IMR-90 (cell line): Measurements from ENCODE around the gene ITPKB.

Experiments used
- CEBPB ChIP-seq: IDR thresholded peaks from 2 replicates; pipeline ENCODE4 v1.6.1; 2012; ENCODE audit warnings: low read depth, low read length, improper control_type of control experiment
- MXI1 ChIP-seq: IDR thresholded peaks from 2 replicates; pipeline ENCODE4 v1.6.1; 2012; ENCODE audit warnings: low read depth, mild to moderate bottlenecking, low read length, moderate library complexity, borderline replicate concordance

GRCh38 chr1:226661271-226661670, 77.8 kb downstream of the ITPKB start:
- TF ChIP-seq MXI1 (no peak), CEBPB (no peak)
